Measurements from ENCODE around the gene TRUB1. TPM values are rescaled to one million over a fixed set of nuclear protein-coding genes. Genes with fewer than 3 reads are reported as not detected.

TRUB1 gene
- polyA plus RNA-seq, 1 experiment = 10.2 TPM

- Histone ChIP-seq H3K27me3 (ENCODE audit: control insufficient read depth, insufficient read depth, low read length) (no peaks in the 10 kb centered on the region), H3K4me3 (ENCODE audit: low read depth, low read length) (no peak overlapping the region), H3K36me3 (ENCODE audit: control insufficient read depth, insufficient read depth, low read length) (no peaks in the 10 kb centered on the region)
- ChIA-PET CTCF (interaction anchor here (1.0 to 1.4 kb wide), 3 partner anchors 18 to 80 kb away, joined by 3 to 4 read pairs (median 3); no protein-coding TSS in a partner anchor), POLR2A (interaction anchor here (0.6 kb wide), 1 partner anchor 19 kb away, joined by 6 read pairs; the partner anchor contains the start of gene TRUB1)
- no peak for DNase-seq (ENCODE audit: low read depth)
- no peak for TF ChIP-seq CTCF (IDR thresholded peaks at IDR 0.05; ENCODE audit: insufficient read depth, low read depth, low read length)
These were observed 19.1 kb downstream of the TRUB1 start for GRCh38 chr10:114957122-114957521.

- Histone ChIP-seq H3K36me3 (ENCODE audit: control insufficient read depth, insufficient read depth, low read length) (no peaks in the 10 kb centered on the region), H3K4me3 (ENCODE audit: low read depth, low read length) (no peak overlapping the region), H3K27me3 (ENCODE audit: control insufficient read depth, insufficient read depth, low read length) (no peaks in the 10 kb centered on the region)
- no peak for DNase-seq (ENCODE audit: low read depth)
- POLR2A ChIA-PET = interaction anchor here (1.4 kb wide), 1 partner anchor 9 kb away, joined by 3 read pairs; no protein-coding TSS in a partner anchor
- no peak for TF ChIP-seq CTCF (IDR thresholded peaks at IDR 0.05; ENCODE audit: insufficient read depth, low read depth, low read length)
- CTCF ChIA-PET = interaction anchor here (1.0 kb wide), 1 partner anchor 18 kb away, joined by 3 read pairs; no protein-coding TSS in a partner anchor
These were observed 19.7 kb downstream of the TRUB1 start for GRCh38 chr10:114957673-114958072.

GRCh38 chr10:114962441-114962840 lies 24.4 kb downstream of the TRUB1 start:
- TF ChIP-seq CTCF (IDR thresholded peaks at IDR 0.05; ENCODE audit: insufficient read depth, low read depth, low read length) = no peak
- Histone ChIP-seq H3K27me3 (ENCODE audit: control insufficient read depth, insufficient read depth, low read length) (no peaks in the 10 kb centered on the region), H3K36me3 (ENCODE audit: control insufficient read depth, insufficient read depth, low read length) (no peaks in the 10 kb centered on the region), H3K4me3 (ENCODE audit: low read depth, low read length) (no peak overlapping the region)
- ChIA-PET CTCF (interaction anchor here (1.4 kb wide), 1 partner anchor 45 kb away, joined by 3 read pairs; no protein-coding TSS in a partner anchor), POLR2A (no interaction called here)
- no peak for DNase-seq (ENCODE audit: low read depth)

- no peak for DNase-seq (ENCODE audit: low read depth)
- Histone ChIP-seq H3K4me3 (ENCODE audit: low read depth, low read length) (no peak overlapping the region), H3K27me3 (ENCODE audit: control insufficient read depth, insufficient read depth, low read length) (no peaks in the 10 kb centered on the region), H3K36me3 (ENCODE audit: control insufficient read depth, insufficient read depth, low read length) (no peaks in the 10 kb centered on the region)
- POLR2A ChIA-PET = no interaction called here
- CTCF ChIA-PET = interaction anchor here (1.4 kb wide), 1 partner anchor 43 kb away, joined by 3 read pairs; no protein-coding TSS in a partner anchor
- TF ChIP-seq CTCF (IDR thresholded peaks at IDR 0.05; ENCODE audit: insufficient read depth, low read depth, low read length) = no peak
These were observed 25.9 kb downstream of the TRUB1 start for GRCh38 chr10:114963908-114964307.

- CTCF ChIA-PET = interaction anchor here (1.2 kb wide), 1 partner anchor 33 kb away, joined by 4 read pairs; no protein-coding TSS in a partner anchor
These were observed 29.1 kb downstream of the TRUB1 start for GRCh38 chr10:114967071-114967470.

More at GRCh38 chr10:114967071-114967470, 29.1 kb downstream of the TRUB1 start:
- Histone ChIP-seq H3K36me3 (ENCODE audit: control insufficient read depth, insufficient read depth, low read length) (no peaks in the 10 kb centered on the region), H3K27me3 (ENCODE audit: control insufficient read depth, insufficient read depth, low read length) (no peaks in the 10 kb centered on the region), H3K4me3 (ENCODE audit: low read depth, low read length) (no peak overlapping the region)
- DNase-seq (ENCODE audit: low read depth) = no peak
- TF ChIP-seq CTCF (IDR thresholded peaks at IDR 0.05; ENCODE audit: insufficient read depth, low read depth, low read length) = no peak
- POLR2A ChIA-PET = interaction anchor here (1.0 kb wide), 1 partner anchor 9 kb away, joined by 3 read pairs; no protein-coding TSS in a partner anchor

Measured in BJ (cell line).